GM23248 (cell line): ENCODE results near the gene EFCAB6.

Experiments
- EZH2 ChIP-seq: fragments of 200-600 bp; sonication (generic); IDR thresholded peaks from 2 replicates; pipeline ENCODE4 v1.6.1; 2018; ENCODE audit warnings: antibody characterized with exemption, mild to moderate bottlenecking; ENCODE audit not compliant: insufficient read depth, poor library complexity, severe bottlenecking
- EZH2phosphoT487 ChIP-seq: fragments of 200-600 bp; sonication (generic); IDR thresholded peaks from 2 replicates; pipeline ENCODE4 v1.6.1; 2018; ENCODE audit warnings: antibody characterized with exemption, moderate library complexity, mild to moderate bottlenecking, low read depth; ENCODE audit not compliant: insufficient read depth

DNA sequence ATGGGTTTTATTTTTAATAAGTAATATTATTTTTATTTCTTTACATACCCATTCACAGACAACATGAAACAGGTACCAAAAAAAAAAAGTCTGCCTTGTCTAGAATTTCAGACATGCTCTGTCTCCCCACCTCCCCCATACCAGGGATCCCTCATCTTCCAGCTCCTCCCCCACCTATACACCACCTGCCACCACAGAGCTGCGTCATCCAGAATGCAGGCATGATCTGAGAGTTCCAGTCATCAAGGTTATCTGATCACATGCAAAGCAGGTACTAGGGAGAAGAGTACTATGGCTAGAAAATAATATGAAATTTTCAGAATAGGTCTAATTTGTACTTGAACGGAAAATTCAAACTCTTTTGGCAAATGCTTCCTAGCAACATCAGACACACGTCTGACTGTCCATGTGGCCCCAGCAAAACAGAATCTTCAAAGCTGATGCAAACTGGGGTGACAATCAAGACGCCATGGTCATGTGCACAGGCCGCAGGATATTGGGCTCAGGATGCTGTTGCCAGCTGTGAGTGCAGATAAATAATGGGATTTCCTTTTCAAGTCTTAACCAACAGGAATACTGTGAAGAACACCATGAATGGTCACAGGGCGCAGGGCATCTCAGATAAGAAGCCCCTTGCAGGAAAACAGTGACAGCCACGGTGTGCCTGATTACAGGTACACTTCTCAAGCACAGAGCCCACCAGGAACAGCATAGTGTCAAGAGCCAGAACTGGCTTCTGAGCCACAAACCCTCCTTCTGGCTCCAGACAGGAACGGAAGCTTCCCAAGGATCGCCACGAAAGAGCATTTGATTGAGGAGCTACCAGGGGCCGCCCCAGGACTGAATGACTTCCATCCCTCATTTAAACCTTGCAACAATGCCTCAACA lies 169.5 kb downstream of the EFCAB6 start:
- TF ChIP-seq EZH2 = no peak
- no peak for TF ChIP-seq EZH2phosphoT487
